T-helper 22 cell (primary cell): ENCODE results near the gene VGF.
"Not testable (repeated sequence)": the region's sequence is repeated elsewhere in the genome, so short reads cannot be mapped to it uniquely, and the experiment has no call there.

Source experiments
- DNase-seq: peaks from one replicate; pipeline ENCODE4 v3.0.0-alpha.2; 2020; ENCODE audit warnings: low read depth

The VGF gene

GRCh38 chr7:101115215-101115614 lies 50.2 kb downstream of the VGF start:
- no peak for DNase-seq

GRCh38 chr7:101114492-101114891 lies 50.9 kb downstream of the VGF start:
- DNase-seq: no peak

GRCh38 chr7:101113836-101114235 lies 51.5 kb downstream of the VGF start:
- DNase-seq: no peak

GRCh38 chr7:101113140-101113539 lies 52.2 kb downstream of the VGF start:
- not testable (repeated sequence) for DNase-seq
